ENCODE data around the gene TMPRSS4. TPM values are rescaled to one million over a fixed set of nuclear protein-coding genes. Genes with fewer than 3 reads are reported as not detected.

Gene TMPRSS4
- total RNA-seq, 1 donor from 2014 or later, result not detected

- TF ChIP-seq, protein P1, sequence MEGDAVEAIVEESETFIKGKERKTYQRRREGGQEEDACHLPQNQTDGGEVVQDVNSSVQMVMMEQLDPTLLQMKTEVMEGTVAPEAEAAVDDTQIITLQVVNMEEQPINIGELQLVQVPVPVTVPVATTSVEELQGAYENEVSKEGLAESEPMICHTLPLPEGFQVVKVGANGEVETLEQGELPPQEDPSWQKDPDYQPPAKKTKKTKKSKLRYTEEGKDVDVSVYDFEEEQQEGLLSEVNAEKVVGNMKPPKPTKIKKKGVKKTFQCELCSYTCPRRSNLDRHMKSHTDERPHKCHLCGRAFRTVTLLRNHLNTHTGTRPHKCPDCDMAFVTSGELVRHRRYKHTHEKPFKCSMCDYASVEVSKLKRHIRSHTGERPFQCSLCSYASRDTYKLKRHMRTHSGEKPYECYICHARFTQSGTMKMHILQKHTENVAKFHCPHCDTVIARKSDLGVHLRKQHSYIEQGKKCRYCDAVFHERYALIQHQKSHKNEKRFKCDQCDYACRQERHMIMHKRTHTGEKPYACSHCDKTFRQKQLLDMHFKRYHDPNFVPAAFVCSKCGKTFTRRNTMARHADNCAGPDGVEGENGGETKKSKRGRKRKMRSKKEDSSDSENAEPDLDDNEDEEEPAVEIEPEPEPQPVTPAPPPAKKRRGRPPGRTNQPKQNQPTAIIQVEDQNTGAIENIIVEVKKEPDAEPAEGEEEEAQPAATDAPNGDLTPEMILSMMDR (IDR thresholded peaks at IDR 0.05; ENCODE audit: unreplicated experiment), result no peak
- H3K36me3 Mint-ChIP-seq (ENCODE audit: low read depth, unreplicated experiment), result no peaks in the 10 kb centered on the region
- peaks cover 10% of the 10 kb centered on the region for H3K27me3 Mint-ChIP-seq (ENCODE audit: unreplicated experiment)
- H3K4me1 Mint-ChIP-seq (ENCODE audit: unreplicated experiment), result peaks cover 11% of the 10 kb centered on the region
- no peak for DNase-seq (ENCODE audit: low spot score)
- no peaks in the 10 kb centered on the region for H3K9me3 Mint-ChIP-seq (ENCODE audit: unreplicated experiment)
- no peak overlapping the region for H3K27ac Mint-ChIP-seq (ENCODE audit: unreplicated experiment)
- no peak overlapping the region for H3K4me3 Mint-ChIP-seq (ENCODE audit: unreplicated experiment)
These were observed 23.1 kb downstream of the TMPRSS4 start for GRCh38 chr11:118099838-118100556.

DNA sequence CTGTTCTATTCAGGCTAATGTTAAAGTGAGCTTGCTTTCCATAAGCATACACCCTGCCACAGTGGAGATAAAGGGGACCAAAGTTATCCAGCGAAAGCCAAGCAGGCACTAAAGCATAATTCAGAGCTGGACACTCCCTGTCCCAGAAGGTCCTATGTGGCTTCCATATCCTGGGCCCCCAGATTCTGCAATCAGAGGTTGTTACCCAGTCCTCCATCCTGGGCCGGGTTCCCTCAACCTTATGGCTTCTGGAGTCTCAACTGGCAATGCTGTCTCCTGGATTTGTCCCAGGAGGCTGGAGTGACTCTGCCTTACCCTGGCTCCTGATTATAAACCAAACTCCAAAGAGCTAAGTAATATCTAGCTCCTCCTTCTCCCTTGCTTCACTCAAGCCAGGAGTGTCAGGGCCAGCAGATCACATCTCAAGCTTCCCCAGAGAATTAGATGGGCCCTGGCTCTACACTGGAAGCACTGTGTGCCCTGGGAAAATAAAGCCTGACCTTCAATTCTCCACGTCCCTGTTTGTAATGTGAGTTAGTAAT is 23.9 kb downstream of the TMPRSS4 start:
- H3K36me3 Mint-ChIP-seq (ENCODE audit: low read depth, unreplicated experiment), result no peaks in the 10 kb centered on the region
- peaks cover 10% of the 10 kb centered on the region for H3K27me3 Mint-ChIP-seq (ENCODE audit: unreplicated experiment)
- H3K4me3 Mint-ChIP-seq (ENCODE audit: unreplicated experiment), result no peak overlapping the region
- no peaks in the 10 kb centered on the region for H3K9me3 Mint-ChIP-seq (ENCODE audit: unreplicated experiment)
- TF ChIP-seq, protein P1 (IDR thresholded peaks at IDR 0.05; ENCODE audit: unreplicated experiment), result no peak
- no peak for DNase-seq (ENCODE audit: low spot score)
- H3K27ac Mint-ChIP-seq (ENCODE audit: unreplicated experiment), result no peak overlapping the region
- peaks cover 7% of the 10 kb centered on the region for H3K4me1 Mint-ChIP-seq (ENCODE audit: unreplicated experiment)

- no peak for DNase-seq (ENCODE audit: low spot score)
- Mint-ChIP-seq H3K4me3 (ENCODE audit: unreplicated experiment) (no peak overlapping the region), H3K27ac (ENCODE audit: unreplicated experiment) (no peak overlapping the region), H3K4me1 (ENCODE audit: unreplicated experiment) (peaks cover 5% of the 10 kb centered on the region), H3K9me3 (ENCODE audit: unreplicated experiment) (no peaks in the 10 kb centered on the region), H3K27me3 (ENCODE audit: unreplicated experiment) (peaks cover 12% of the 10 kb centered on the region), H3K36me3 (ENCODE audit: low read depth, unreplicated experiment) (no peaks in the 10 kb centered on the region)
- TF ChIP-seq, protein P1 (IDR thresholded peaks at IDR 0.05; ENCODE audit: unreplicated experiment), result no peak
These were observed 25.9 kb downstream of the TMPRSS4 start for GRCh38 chr11:118102721-118103261.

GRCh38 chr11:118104491-118104890 is 27.6 kb downstream of the TMPRSS4 start:
- Mint-ChIP-seq H3K4me3 (ENCODE audit: unreplicated experiment) (no peak overlapping the region), H3K27ac (ENCODE audit: unreplicated experiment) (no peak overlapping the region), H3K9me3 (ENCODE audit: unreplicated experiment) (no peaks in the 10 kb centered on the region), H3K27me3 (ENCODE audit: unreplicated experiment) (peaks cover 8% of the 10 kb centered on the region), H3K36me3 (ENCODE audit: low read depth, unreplicated experiment) (no peaks in the 10 kb centered on the region), H3K4me1 (ENCODE audit: unreplicated experiment) (peaks cover 5% of the 10 kb centered on the region)
- no peak for DNase-seq (ENCODE audit: low spot score)
- TF ChIP-seq, protein P1 (IDR thresholded peaks at IDR 0.05; ENCODE audit: unreplicated experiment), result no peak

Measured in endothelial cell (in vitro differentiated cells).